HG03280 (cell line): ENCODE results near the gene VDAC1.

Experiments
- ATAC-seq: cut with Tn5 transposase; IDR thresholded peaks from one replicate; pipeline ENCODE4 v1.9.1; 2021; ENCODE audit warnings: mild to moderate bottlenecking, moderate library complexity; ENCODE audit not compliant: unreplicated experiment

Gene VDAC1

GRCh38 chr5:134025786-134026185 is 21.0 kb upstream of the VDAC1 start:
- no peak for ATAC-seq

- no peak for ATAC-seq
Observed at GRCh38 chr5:134024811-134025210, 20.0 kb upstream of the VDAC1 start.

GRCh38 chr5:134022333-134022732 is 17.6 kb upstream of the VDAC1 start:
- ATAC-seq: no peak

GRCh38 chr5:134020188-134020587 is 15.4 kb upstream of the VDAC1 start:
- no peak for ATAC-seq

GRCh38 chr5:134019636-134020035 is 14.9 kb upstream of the VDAC1 start:
- ATAC-seq: no peak

GRCh38 chr5:134018986-134019316 is 14.2 kb upstream of the VDAC1 start:
- ATAC-seq: no peak

- ATAC-seq: no peak
Observed at GRCh38 chr5:134018154-134018985, 13.6 kb upstream of the VDAC1 start.

GRCh38 chr5:134008266-134008749 is 3.5 kb upstream of the VDAC1 start:
- ATAC-seq: no peak

GRCh38 chr5:134007581-134008265 is 2.9 kb upstream of the VDAC1 start:
- ATAC-seq: no peak

- ATAC-seq: no peak
Observed at GRCh38 chr5:134006115-134006514, 1.3 kb upstream of the VDAC1 start.

- ATAC-seq: no peak
Observed at GRCh38 chr5:134005417-134006061, 764 bp upstream of the VDAC1 start.

- ATAC-seq: peak; percentile 35
Observed at GRCh38 chr5:134003817-134004625, 754 bp downstream of the VDAC1 start.

- ATAC-seq: no peak
Observed at GRCh38 chr5:134003064-134003816, 1.5 kb downstream of the VDAC1 start.

- ATAC-seq: no peak
Observed at GRCh38 chr5:134001938-134002731, 2.6 kb downstream of the VDAC1 start.

- no peak for ATAC-seq
Observed at GRCh38 chr5:134000696-134001453, 3.9 kb downstream of the VDAC1 start.

GRCh38 chr5:134000091-134000511 is 4.7 kb downstream of the VDAC1 start:
- no peak for ATAC-seq

GRCh38 chr5:133998807-133999206 is 6.0 kb downstream of the VDAC1 start:
- no peak for ATAC-seq

GRCh38 chr5:133998042-133998441 is 6.7 kb downstream of the VDAC1 start:
- no peak for ATAC-seq
